GM20431 (cell line): ENCODE results near the gene ADGRA1.

Experiments
- in situ Hi-C: fragments of 300-500 bp; cut with MseI, MboI; formaldehyde crosslinking; loops from one replicate; pipeline ENCODE4 v1.15.0; 2020; ENCODE audit warnings: low sequenced_read_pairs; ENCODE audit not compliant: unreplicated experiment

The ADGRA1 gene

GRCh38 chr10:133090654-133091053 lies 2.9 kb downstream of the ADGRA1 start:
- in situ Hi-C loops, result no loop called here

- in situ Hi-C loops, result no loop called here
Measured at GRCh38 chr10:133091316-133091715, 3.6 kb downstream of the ADGRA1 start.

- in situ Hi-C loops, result no loop called here
Measured at GRCh38 chr10:133093291-133093690, 5.6 kb downstream of the ADGRA1 start.

GRCh38 chr10:133094286-133094685 lies 6.6 kb downstream of the ADGRA1 start:
- in situ Hi-C loops, result no loop called here

- in situ Hi-C loops, result no loop called here
Measured at GRCh38 chr10:133094866-133095265, 7.1 kb downstream of the ADGRA1 start.

- in situ Hi-C loops, result no loop called here
Measured at GRCh38 chr10:133095586-133095985, 7.9 kb downstream of the ADGRA1 start.

GRCh38 chr10:133096616-133097269 lies 9.0 kb downstream of the ADGRA1 start:
- in situ Hi-C loops, result no loop called here

GRCh38 chr10:133097418-133097817 lies 9.7 kb downstream of the ADGRA1 start:
- in situ Hi-C loops, result no loop called here

- in situ Hi-C loops, result no loop called here
Measured at GRCh38 chr10:133097961-133098360, 10.2 kb downstream of the ADGRA1 start.

- in situ Hi-C loops, result no loop called here
Measured at GRCh38 chr10:133098426-133099124, 10.9 kb downstream of the ADGRA1 start.

- in situ Hi-C loops, result no loop called here
Measured at GRCh38 chr10:133099571-133099970, 11.8 kb downstream of the ADGRA1 start.

- in situ Hi-C loops, result no loop called here
Measured at GRCh38 chr10:133100186-133100585, 12.5 kb downstream of the ADGRA1 start.

GRCh38 chr10:133100706-133101415 lies 13.1 kb downstream of the ADGRA1 start:
- in situ Hi-C loops, result no loop called here

GRCh38 chr10:133101416-133101810 lies 13.7 kb downstream of the ADGRA1 start:
- in situ Hi-C loops, result no loop called here

- in situ Hi-C loops, result no loop called here
Measured at GRCh38 chr10:133102415-133103095, 14.8 kb downstream of the ADGRA1 start.

- in situ Hi-C loops, result no loop called here
Measured at GRCh38 chr10:133103311-133103910, 15.7 kb downstream of the ADGRA1 start.

GRCh38 chr10:133104068-133104962 lies 16.6 kb downstream of the ADGRA1 start:
- in situ Hi-C loops, result no loop called here

GRCh38 chr10:133104963-133105640 lies 17.4 kb downstream of the ADGRA1 start:
- in situ Hi-C loops, result no loop called here
